IMR-90 (cell line): Measurements from ENCODE around the gene C19orf33. TPM values are rescaled to one million over a fixed set of nuclear protein-coding genes. Genes with fewer than 3 reads are reported as not detected.

ENCODE experiments used
- ATAC-seq: fragments of 200-7000 bp; cut with Tn5 transposase; 2 replicates; pipeline ENCODE4 v1.9.1; 2020; ENCODE audit warnings: low read depth, mild to moderate bottlenecking, moderate library complexity
- BruUV-seq: library from RNA; stranded (reverse); fragments of 400-500 nt; replicated peaks from 2 replicates; lab custom pipeline; 2021; lab: Mats Ljungman, UMichigan
- CTCF ChIA-PET: fragments of 300-600 bp; formaldehyde crosslinking; extraction: SDS; loops from one replicate; lab custom pipeline; 2021; ENCODE audit warnings: antibody characterized with exemption; lab: Yijun Ruan, JAX
- POLR2A ChIA-PET: fragments of 300-600 bp; sonication (Branson Sonifier 250); formaldehyde crosslinking; loops from one replicate; lab custom pipeline; 2022; ENCODE audit warnings: antibody characterized with exemption; ENCODE audit not compliant: unreplicated experiment; lab: Charles Lee
- DNase-seq: peaks from one replicate; pipeline ENCODE4 v3.0.0; 2013
- H2AFZ ChIP-seq: replicated peaks from 2 replicates; pipeline ENCODE3; 2013; ENCODE audit warnings: low read length, mild to moderate bottlenecking; ENCODE audit not compliant: poor library complexity
- H2AK5ac ChIP-seq: 2 replicates; pipeline ENCODE4 v1.6.1; 2013; ENCODE audit warnings: low read depth, low read length, inconsistent platforms
- H2AK9ac ChIP-seq: replicated peaks from 2 replicates; pipeline ENCODE3; 2013; ENCODE audit warnings: mild to moderate bottlenecking, low read depth, low read length, moderate library complexity; ENCODE audit not compliant: poor library complexity
- H2BK120ac ChIP-seq: 2 replicates; pipeline ENCODE4 v1.6.1; 2013; ENCODE audit warnings: low read depth, low read length, inconsistent platforms
- H2BK15ac ChIP-seq: 3 replicates; pipeline ENCODE4 v1.6.1; 2013; ENCODE audit warnings: low read depth, low read length, inconsistent platforms
- H2BK20ac ChIP-seq: 2 replicates; pipeline ENCODE4 v1.6.1; 2013; ENCODE audit warnings: low read depth, mild to moderate bottlenecking, inconsistent platforms, low read length, moderate library complexity
- H2BK5ac ChIP-seq: 2 replicates; pipeline ENCODE4 v1.6.1; 2013; ENCODE audit warnings: mild to moderate bottlenecking, low read depth, low read length, inconsistent platforms; ENCODE audit not compliant: poor library complexity, severe bottlenecking
- H3K14ac ChIP-seq: replicated peaks from 2 replicates; pipeline ENCODE4 v1.6.1; 2013; ENCODE audit warnings: low read depth, low read length, inconsistent platforms
- H3K18ac ChIP-seq: 2 replicates; pipeline ENCODE4 v1.6.1; 2013; ENCODE audit warnings: low read depth, low read length, control low read depth
- H3K23ac ChIP-seq: 2 replicates; pipeline ENCODE4 v1.6.1; 2013; ENCODE audit warnings: low read depth, low read length, inconsistent platforms
- H3K27ac ChIP-seq: 2 replicates; pipeline ENCODE4 v1.5.1; 2013; ENCODE audit warnings: mild to moderate bottlenecking, control low read depth, low read length; ENCODE audit not compliant: insufficient read depth
- H3K27me3 ChIP-seq: 2 replicates; pipeline ENCODE4 v1.6.1; 2013; ENCODE audit warnings: low read length; ENCODE audit not compliant: control insufficient read depth, insufficient read depth
- H3K36me3 ChIP-seq: 2 replicates; pipeline ENCODE4 v1.6.1; 2013; ENCODE audit warnings: low read length, mixed read lengths; ENCODE audit not compliant: control insufficient read depth, insufficient read depth
- H3K4ac ChIP-seq: 2 replicates; pipeline ENCODE4 v1.6.1; 2013; ENCODE audit warnings: low read depth, low read length, inconsistent platforms
- H3K4me1 ChIP-seq: 2 replicates; pipeline ENCODE4 v1.6.1; 2013; ENCODE audit warnings: low read length, mixed read lengths; ENCODE audit not compliant: control insufficient read depth, insufficient read depth
- H3K4me2 ChIP-seq: 2 replicates; pipeline ENCODE4 v1.6.1; 2013; ENCODE audit warnings: low read depth, mild to moderate bottlenecking, control low read depth, low read length, moderate library complexity
- H3K4me3 ChIP-seq: 2 replicates; pipeline ENCODE4 v1.5.1; 2013; ENCODE audit warnings: low read depth, mild to moderate bottlenecking, control low read depth, low read length, moderate library complexity; ENCODE audit not compliant: insufficient read depth
- H3K56ac ChIP-seq: 2 replicates; pipeline ENCODE4 v1.6.1; 2013; ENCODE audit warnings: low read length, inconsistent platforms; ENCODE audit not compliant: insufficient read depth; ENCODE audit errors: extremely low read depth
- H3K79me1 ChIP-seq, 2 experiments: 2 replicates each; pipeline ENCODE4 v1.6.1; 2013; ENCODE audit warnings: low read length in 2 of 2, inconsistent platforms in 1 of 2, low read depth in 1 of 2
- H3K9ac ChIP-seq: 2 replicates; pipeline ENCODE4 v1.6.1; 2013; ENCODE audit warnings: low read depth, low read length, control low read depth
- H3K9me1 ChIP-seq: 2 replicates; pipeline ENCODE4 v1.6.1; 2013; ENCODE audit warnings: low read length, inconsistent platforms; ENCODE audit not compliant: insufficient read depth
- H3K9me3 ChIP-seq: 2 replicates; pipeline ENCODE4 v1.6.1; 2013; ENCODE audit warnings: low read length; ENCODE audit not compliant: control insufficient read depth, insufficient read depth
- H4K20me1 ChIP-seq: 2 replicates; pipeline ENCODE4 v1.6.1; 2013; ENCODE audit warnings: low read length, inconsistent platforms; ENCODE audit not compliant: insufficient read depth
- H4K5ac ChIP-seq: 2 replicates; pipeline ENCODE4 v1.6.1; 2013; ENCODE audit warnings: mild to moderate bottlenecking, low read depth, low read length, control low read depth
- H4K8ac ChIP-seq, 2 experiments: 2 replicates each; pipeline ENCODE4 v1.6.1; 2013; ENCODE audit warnings: low read depth in 2 of 2, low read length in 2 of 2, control low read depth in 1 of 2, inconsistent platforms in 1 of 2
- H4K91ac ChIP-seq: 2 replicates; pipeline ENCODE4 v1.6.1; 2013; ENCODE audit warnings: low read depth, low read length, inconsistent platforms; ENCODE audit not compliant: insufficient read depth
- BHLHE40 ChIP-seq: fragments of 150-350 bp; IDR thresholded peaks from 2 replicates; pipeline ENCODE4 v1.6.1; 2016; ENCODE audit warnings: mild to moderate bottlenecking, low read depth, low read length
- CEBPB ChIP-seq: IDR thresholded peaks from 2 replicates; pipeline ENCODE4 v1.6.1; 2012; ENCODE audit warnings: low read depth, low read length, improper control_type of control experiment
- FOS ChIP-seq: fragments of 150-350 bp; IDR thresholded peaks from 2 replicates; pipeline ENCODE4 v1.6.1; 2016; ENCODE audit warnings: low read depth, low read length
- MAFK ChIP-seq: IDR thresholded peaks from 2 replicates; pipeline ENCODE4 v1.6.1; 2012; ENCODE audit warnings: low read depth, low read length, improper control_type of control experiment
- MAZ ChIP-seq: IDR thresholded peaks from 2 replicates; pipeline ENCODE4 v1.6.1; 2012; ENCODE audit warnings: low read depth, mild to moderate bottlenecking, low read length, improper control_type of control experiment, moderate library complexity, borderline replicate concordance
- MXI1 ChIP-seq: IDR thresholded peaks from 2 replicates; pipeline ENCODE4 v1.6.1; 2012; ENCODE audit warnings: low read depth, mild to moderate bottlenecking, low read length, moderate library complexity, borderline replicate concordance
- POLR2A ChIP-seq: IDR thresholded peaks from 2 replicates; pipeline ENCODE4 v1.6.1; 2012; ENCODE audit warnings: mild to moderate bottlenecking, low read depth, low read length
- RAD21 ChIP-seq: IDR thresholded peaks from 2 replicates; pipeline ENCODE4 v1.6.1; 2012; ENCODE audit warnings: low read length, improper control_type of control experiment
- RCOR1 ChIP-seq: IDR thresholded peaks from 2 replicates; pipeline ENCODE4 v1.6.1; 2012; ENCODE audit warnings: mild to moderate bottlenecking, low read length, improper control_type of control experiment; ENCODE audit not compliant: insufficient replicate concordance
- SMC3 ChIP-seq: fragments of 150-350 bp; IDR thresholded peaks from 2 replicates; pipeline ENCODE4 v1.6.1; 2016; ENCODE audit warnings: low read depth, mild to moderate bottlenecking, antibody characterized with exemption, low read length, moderate library complexity
- USF2 ChIP-seq: fragments of 150-350 bp; IDR thresholded peaks from 2 replicates; pipeline ENCODE4 v1.6.1; 2017; ENCODE audit warnings: mild to moderate bottlenecking, antibody characterized with exemption, low read length, low read depth
- WGBS, 2 experiments: methylation state at CpG; one replicate each; pipeline versions ENCODE4 v1.1.5 to v1.1.7; 2013; ENCODE audit warnings: missing lambda C conversion rate in 2 of 2; ENCODE audit not compliant: insufficient read length in 1 of 2; ENCODE audit errors: extremely low coverage in 2 of 2; 5-methylcytosine and 5-hydroxymethylcytosine counted together
- dilution Hi-C: fragments of 300-500 bp; cut with HindIII; formaldehyde crosslinking; loops from one replicate; pipeline ENCODE4 v1.14.3; 2018; ENCODE audit warnings: low sequenced_read_pairs; ENCODE audit not compliant: unreplicated experiment
- in situ Hi-C: fragments of 300-500 bp; cut with MboI; formaldehyde crosslinking; loops from 3 replicates; pipeline ENCODE4 v1.14.3; 2019; ENCODE audit warnings: low sequenced_read_pairs, inconsistent platforms, mixed read lengths
- intact Hi-C: fragments of 100-400 bp; cut with micrococcal nuclease; formaldehyde crosslinking; loops from 2 replicates; pipeline ENCODE4 v1.10.0; 2022
- polyA plus RNA-seq, 3 experiments: library from polyadenylated mRNA; depleted of rRNA; stranded (reverse); fragments of >200 nt; gene quantifications; 2 replicates each; pipeline ENCODE4 v1.2.3, GENCODE V29; 2012; ENCODE audit warnings: low replicate concordance in 1 of 3
- total RNA-seq: library from RNA; depleted of rRNA; stranded (reverse); fragments of >200 nt; gene quantifications from 2 replicates; pipeline ENCODE4 v1.2.3, GENCODE V29; 2012

C19orf33 gene
- total and polyA plus RNA-seq, 2 of the 4 experiments (the other 2 are of a cell fraction), result 0.80 TPM; not detected in 1

GRCh38 chr19:38290631-38291147 is 13.4 kb upstream of the C19orf33 start:
- peak overlapping the region; percentile 86 for H2AK5ac ChIP-seq
- peak overlapping the region; percentile 80 for H2BK120ac ChIP-seq
- POLR2A ChIA-PET, result no interaction called here
- H4K91ac ChIP-seq, result peak overlapping the region; percentile 92
- no peaks in the 10 kb centered on the region for H3K9me3 ChIP-seq
- 0 out of 2 replicates have a peak overlapping the region, but pooled peaks have one; percentile 11 for H3K23ac ChIP-seq
- peak overlapping the region; percentile 23 for H3K14ac ChIP-seq
- TF ChIP-seq MAFK, result no peak
- no peak; the same call in 1 of the 2 replicates for TF ChIP-seq SMC3
- TF ChIP-seq MAZ, result peak; percentile 64; the same call in 1 of the 2 replicates
- peak; percentile 80 for TF ChIP-seq BHLHE40
- peak; percentile 59; the same call in 1 of the 2 replicates for TF ChIP-seq POLR2A
- TF ChIP-seq RCOR1, result peak; percentile 86
- TF ChIP-seq RAD21, result peak; percentile 8; the same call in 1 of the 2 replicates
- peak; percentile 21; the same call in 1 of the 2 replicates for TF ChIP-seq USF2
- peak; percentile 63; the same call in 1 of the 2 replicates for TF ChIP-seq MXI1
- TF ChIP-seq CEBPB, result peak; percentile 56; the same call in 1 of the 2 replicates
- peak; percentile 93 for TF ChIP-seq FOS
- dilution Hi-C loops, result no loop called here
- peak overlapping the region; percentile 60; the same call in 2 of the 3 replicates for H2BK15ac ChIP-seq
- no peak overlapping the region for H3K4me2 ChIP-seq
- peaks cover 12% of the 10 kb centered on the region for H3K9me1 ChIP-seq
- no peaks in the 10 kb centered on the region for H3K79me1 ChIP-seq
- H3K9ac ChIP-seq, result no peak overlapping the region
- H4K20me1 ChIP-seq, result no peaks in the 10 kb centered on the region
- BruUV-seq, result no TSS peak
- peak; percentile 99 for ATAC-seq
- H2AFZ ChIP-seq, result peak overlapping the region; percentile 82
- H3K36me3 ChIP-seq, result no peaks in the 10 kb centered on the region
- peak overlapping the region; percentile 77 for H2BK5ac ChIP-seq
- CTCF ChIA-PET, result interaction anchor here (0.8 to 1.3 kb wide), 2 partner anchors 39 to 46 kb away, joined by 3 read pairs; no protein-coding TSS in a partner anchor
- peak overlapping the region; percentile 19 to 90 for H4K8ac ChIP-seq
- peak overlapping the region; percentile 48 for H3K27ac ChIP-seq
- peak overlapping the region; percentile 72 for H2BK20ac ChIP-seq
- in situ Hi-C loops, result no loop called here
- intact Hi-C loops, result no loop called here
- peak overlapping the region; percentile 2 for H2AK9ac ChIP-seq
- 21% methylated on average over 9 of the region's 13 CpGs; no CpG with 5 or more reads in 1 of the 2 experiments for WGBS, 2 experiments
- peak; percentile 98 for DNase-seq
- peaks cover 23% of the 10 kb centered on the region for H3K4me1 ChIP-seq
- peak overlapping the region; percentile 38 for H4K5ac ChIP-seq
- H3K27me3 ChIP-seq, result no peaks in the 10 kb centered on the region
- H3K4ac ChIP-seq, result peak overlapping the region; percentile 73
- H3K18ac ChIP-seq, result peak overlapping the region; percentile 25
- no peak overlapping the region for H3K4me3 ChIP-seq
- H3K56ac ChIP-seq, result peak overlapping the region; percentile 23; the same call in 1 of the 2 replicates
